ENCODE data around the gene CCDC3. TPM values are rescaled to one million over a fixed set of nuclear protein-coding genes. Genes with fewer than 3 reads are reported as not detected.
"Not testable (repeated sequence)": the region's sequence is repeated elsewhere in the genome, so short reads cannot be mapped to it uniquely, and the experiment has no call there.

CCDC3 gene
- total RNA-seq, 1 donor from 2014 or later: 13.0 TPM

DNA sequence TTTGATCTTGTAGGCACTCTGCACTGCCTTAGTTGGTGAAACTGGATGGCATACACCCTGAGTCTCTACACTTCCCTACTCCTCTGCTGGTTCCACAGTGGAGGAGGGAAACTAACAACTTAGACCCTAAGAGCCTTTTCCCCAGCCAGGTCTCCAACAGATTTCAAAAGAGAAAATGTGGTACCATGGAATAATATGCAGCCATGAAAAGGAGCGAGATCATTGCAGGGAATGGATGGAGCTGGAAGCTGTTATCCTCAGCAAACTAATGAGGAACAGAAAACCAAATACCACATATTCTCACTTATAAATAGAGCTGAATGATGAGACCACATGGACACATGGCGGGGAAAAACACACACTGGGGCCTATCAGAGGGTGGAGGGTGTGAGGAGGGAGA, 36.3 kb upstream of the CCDC3 start:
- Histone ChIP-seq H3K4me1 (ENCODE audit: control insufficient read depth in 3 of 3, insufficient read depth in 3 of 3, low read length in 3 of 3) (no peaks in the 10 kb centered on the region), H3K9ac (ENCODE audit: low read depth in 1 of 3, low read length in 3 of 3) (no peak overlapping the region), H3K4me3 (ENCODE audit: low read length in 3 of 3) (no peak overlapping the region), H3K27me3 (ENCODE audit: control insufficient read depth in 3 of 3, insufficient read depth in 3 of 3, low read length in 3 of 3) (peaks cover 0 to 2% (median 0%) of the 10 kb centered on the region in 3 donors), H3K27ac (ENCODE audit: low read depth, low read length) (no peak overlapping the region), H3K36me3 (ENCODE audit: control insufficient read depth in 3 of 3, insufficient read depth in 3 of 3, low read length in 3 of 3) (no peaks in the 10 kb centered on the region), H3K9me3 (ENCODE audit: control insufficient read depth in 3 of 3, low read length in 3 of 3) (no peaks in the 10 kb centered on the region)

DNA sequence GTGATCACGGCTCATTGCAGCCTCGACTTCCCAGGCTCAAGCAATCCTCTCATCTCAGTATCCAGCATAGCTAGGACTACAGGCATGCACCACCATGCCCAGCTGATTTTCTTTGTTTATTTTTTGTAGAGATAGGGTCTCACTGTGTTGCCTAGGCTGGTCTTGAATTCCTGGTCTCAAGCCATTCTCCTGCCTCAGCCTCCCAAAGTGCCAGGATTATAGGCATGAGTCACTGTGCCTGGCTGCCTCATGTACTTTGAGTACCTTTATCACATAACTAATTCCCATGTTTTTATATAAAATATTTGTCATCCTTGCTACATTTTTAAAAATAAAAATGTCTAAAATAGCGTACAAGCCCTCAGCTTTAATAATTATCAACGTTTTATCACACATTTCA, 35.3 kb upstream of the CCDC3 start:
- H3K4me3 ChIP-seq (ENCODE audit: low read length in 3 of 3): no peak overlapping the region
- H3K36me3 ChIP-seq (ENCODE audit: control insufficient read depth in 3 of 3, insufficient read depth in 3 of 3, low read length in 3 of 3): no peaks in the 10 kb centered on the region

DNA sequence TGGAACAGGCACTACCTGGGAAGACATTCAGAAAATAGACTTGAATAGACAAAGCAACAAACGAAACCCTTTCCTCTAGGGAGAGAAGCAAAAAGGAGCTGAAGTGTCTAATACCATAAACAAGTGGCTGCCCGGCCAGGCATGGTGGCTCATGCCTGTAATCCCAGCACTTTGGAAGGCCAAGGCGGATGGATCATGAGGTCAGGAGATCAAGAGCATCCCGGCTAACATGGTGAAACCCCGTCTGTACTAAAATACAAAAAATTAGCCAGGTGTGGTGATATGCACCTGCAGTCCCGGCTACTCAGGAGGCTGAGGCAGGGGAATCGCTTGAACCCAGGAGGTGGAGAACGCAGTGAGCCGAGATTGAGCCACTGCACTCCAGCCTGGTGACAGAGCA, 34.2 kb upstream of the CCDC3 start:
- H3K9me3 ChIP-seq (ENCODE audit: control insufficient read depth in 3 of 3, low read length in 3 of 3); H3K9ac ChIP-seq (ENCODE audit: low read depth in 1 of 3, low read length in 3 of 3); H3K27me3 ChIP-seq (ENCODE audit: control insufficient read depth in 3 of 3, insufficient read depth in 3 of 3, low read length in 3 of 3); H3K4me3 ChIP-seq (ENCODE audit: low read length in 3 of 3); H3K36me3 ChIP-seq (ENCODE audit: control insufficient read depth in 3 of 3, insufficient read depth in 3 of 3, low read length in 3 of 3); H3K4me1 ChIP-seq (ENCODE audit: control insufficient read depth in 3 of 3, insufficient read depth in 3 of 3, low read length in 3 of 3); H3K27ac ChIP-seq (ENCODE audit: low read depth, low read length): not testable (repeated sequence)

More for the DNA sequence above, 35.3 kb upstream of the CCDC3 start:
- Histone ChIP-seq H3K4me1 (ENCODE audit: control insufficient read depth in 3 of 3, insufficient read depth in 3 of 3, low read length in 3 of 3) (no peaks in the 10 kb centered on the region), H3K27me3 (ENCODE audit: control insufficient read depth in 3 of 3, insufficient read depth in 3 of 3, low read length in 3 of 3) (peaks cover 0 to 2% (median 0%) of the 10 kb centered on the region in 3 donors), H3K9ac (ENCODE audit: low read depth in 1 of 3, low read length in 3 of 3) (no peak overlapping the region), H3K27ac (ENCODE audit: low read depth, low read length) (no peak overlapping the region), H3K9me3 (ENCODE audit: control insufficient read depth in 3 of 3, low read length in 3 of 3) (no peaks in the 10 kb centered on the region)

DNA sequence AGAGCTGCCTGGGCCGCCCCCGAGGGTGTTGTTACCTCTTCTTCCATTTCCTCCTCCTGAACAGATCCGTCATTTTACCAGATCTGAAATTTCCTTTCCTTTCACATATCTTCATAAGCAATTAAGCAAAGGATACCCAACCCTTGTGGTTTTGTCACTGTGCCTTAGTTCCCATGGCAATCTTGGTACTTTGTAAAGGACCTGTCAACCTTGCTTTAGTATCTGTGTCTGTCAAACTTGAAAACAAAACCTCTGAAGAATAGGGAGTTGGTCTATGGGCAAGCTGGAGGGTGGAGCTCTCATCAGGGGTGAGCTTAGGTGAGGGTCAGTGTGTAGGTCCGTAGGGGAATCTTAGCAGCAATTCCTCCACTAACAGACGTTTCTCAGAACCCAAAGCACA, 25.4 kb upstream of the CCDC3 start:
- Histone ChIP-seq H3K9me3 (ENCODE audit: control insufficient read depth in 3 of 3, low read length in 3 of 3) (peaks cover 0 to 7% (median 0%) of the 10 kb centered on the region in 3 donors), H3K27me3 (ENCODE audit: control insufficient read depth in 3 of 3, insufficient read depth in 3 of 3, low read length in 3 of 3) (no peaks in the 10 kb centered on the region), H3K9ac (ENCODE audit: low read depth in 1 of 3, low read length in 3 of 3) (no peak overlapping the region), H3K27ac (ENCODE audit: low read depth, low read length) (no peak overlapping the region), H3K36me3 (ENCODE audit: control insufficient read depth in 3 of 3, insufficient read depth in 3 of 3, low read length in 3 of 3) (no peaks in the 10 kb centered on the region), H3K4me3 (ENCODE audit: low read length in 3 of 3) (no peak overlapping the region), H3K4me1 (ENCODE audit: control insufficient read depth in 3 of 3, insufficient read depth in 3 of 3, low read length in 3 of 3) (no peaks in the 10 kb centered on the region)

DNA sequence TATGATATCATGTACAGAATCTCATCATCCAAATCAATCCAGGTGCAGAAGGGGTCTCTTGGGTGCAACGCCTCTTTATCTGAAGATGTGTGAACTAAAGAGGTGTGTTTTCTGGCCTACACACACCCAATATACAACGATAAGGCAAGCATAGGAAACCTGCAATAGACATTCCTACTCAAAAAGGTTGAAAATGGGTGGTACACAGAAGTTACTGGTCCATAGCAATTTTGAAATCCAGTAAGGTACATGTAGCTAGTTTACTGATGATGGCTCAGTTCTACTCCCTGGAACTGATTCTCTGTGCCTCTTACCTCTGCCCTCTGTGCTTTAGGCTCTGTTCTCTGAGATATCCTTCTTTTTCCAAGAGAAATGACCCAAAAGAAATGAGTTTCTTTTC, 22.2 kb upstream of the CCDC3 start:
- H3K36me3 ChIP-seq (ENCODE audit: control insufficient read depth in 3 of 3, insufficient read depth in 3 of 3, low read length in 3 of 3): no peaks in the 10 kb centered on the region
- no peaks in the 10 kb centered on the region for H3K27me3 ChIP-seq (ENCODE audit: control insufficient read depth in 3 of 3, insufficient read depth in 3 of 3, low read length in 3 of 3)
- H3K27ac ChIP-seq (ENCODE audit: low read depth, low read length): no peak overlapping the region
- H3K4me1 ChIP-seq (ENCODE audit: control insufficient read depth in 3 of 3, insufficient read depth in 3 of 3, low read length in 3 of 3): no peaks in the 10 kb centered on the region
- no peak overlapping the region for H3K4me3 ChIP-seq (ENCODE audit: low read length in 3 of 3)
- no peak overlapping the region for H3K9ac ChIP-seq (ENCODE audit: low read depth in 1 of 3, low read length in 3 of 3)
- peaks cover 0 to 7% (median 0%) of the 10 kb centered on the region in 3 donors for H3K9me3 ChIP-seq (ENCODE audit: control insufficient read depth in 3 of 3, low read length in 3 of 3)

DNA sequence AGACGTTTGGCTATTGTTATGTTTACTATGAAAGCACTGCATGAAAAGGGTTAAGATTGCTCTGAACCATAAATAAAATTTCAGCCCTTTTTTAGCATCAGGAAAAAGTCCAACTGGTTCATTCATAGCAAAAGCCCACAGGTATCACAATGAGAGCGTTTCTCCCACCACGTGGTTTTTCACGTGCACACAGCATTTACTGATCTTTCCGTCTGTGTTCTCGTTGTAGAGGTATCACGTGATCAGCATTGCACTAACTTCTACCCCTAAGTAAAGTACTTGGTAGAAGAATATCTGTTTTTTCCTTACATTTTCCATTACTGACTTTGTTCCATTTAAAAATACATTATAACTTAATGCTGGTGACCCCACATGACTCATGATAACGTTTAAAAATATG, 17.8 kb upstream of the CCDC3 start:
- no peaks in the 10 kb centered on the region for H3K4me1 ChIP-seq (ENCODE audit: control insufficient read depth in 3 of 3, insufficient read depth in 3 of 3, low read length in 3 of 3)
- no peaks in the 10 kb centered on the region for H3K36me3 ChIP-seq (ENCODE audit: control insufficient read depth in 3 of 3, insufficient read depth in 3 of 3, low read length in 3 of 3)
- H3K27me3 ChIP-seq (ENCODE audit: control insufficient read depth in 3 of 3, insufficient read depth in 3 of 3, low read length in 3 of 3): no peaks in the 10 kb centered on the region
- no peak overlapping the region for H3K4me3 ChIP-seq (ENCODE audit: low read length in 3 of 3)
- H3K9ac ChIP-seq (ENCODE audit: low read depth in 1 of 3, low read length in 3 of 3): no peak overlapping the region
- peaks cover 0 to 7% (median 0%) of the 10 kb centered on the region in 3 donors for H3K9me3 ChIP-seq (ENCODE audit: control insufficient read depth in 3 of 3, low read length in 3 of 3)
- no peak overlapping the region for H3K27ac ChIP-seq (ENCODE audit: low read depth, low read length)

DNA sequence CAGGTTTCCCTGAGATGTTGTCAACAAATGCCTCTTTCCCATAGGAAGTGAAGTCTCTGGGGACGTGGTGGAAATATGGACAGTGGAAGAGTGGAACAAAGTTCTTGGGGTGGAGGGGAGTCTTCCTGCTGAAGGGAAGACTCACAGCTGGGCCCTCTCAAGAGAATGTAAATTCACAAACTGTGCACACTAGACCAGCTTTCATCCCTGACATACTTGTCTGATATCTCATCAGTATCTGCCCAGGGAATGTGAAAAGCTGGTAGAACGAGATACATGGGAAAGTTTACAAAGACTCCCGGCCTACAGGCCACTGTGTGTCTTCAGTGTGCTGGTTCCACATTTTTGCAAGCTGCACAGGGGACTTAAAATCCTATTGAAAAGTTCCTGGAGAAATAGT, 16.7 kb upstream of the CCDC3 start:
- H3K27me3 ChIP-seq (ENCODE audit: control insufficient read depth in 3 of 3, insufficient read depth in 3 of 3, low read length in 3 of 3): no peaks in the 10 kb centered on the region

DNA sequence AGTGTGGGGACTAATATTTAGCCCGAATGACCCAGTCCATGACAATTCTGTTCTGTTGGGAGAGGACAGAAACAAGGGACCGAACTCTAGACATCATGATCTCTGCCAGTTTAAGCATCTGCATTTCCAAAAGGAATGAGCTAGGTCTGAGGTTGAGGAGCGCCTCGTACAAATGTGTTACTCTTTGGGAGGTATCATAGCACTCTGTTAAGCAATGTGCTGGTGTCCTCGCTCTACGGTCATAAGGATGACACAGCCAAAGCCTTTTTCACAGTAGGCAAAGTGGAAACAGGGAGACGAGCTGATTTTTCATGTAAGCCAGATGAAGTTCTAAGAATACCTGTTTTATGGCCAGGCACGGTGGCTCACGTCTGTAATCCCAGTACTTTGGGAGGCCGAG, 15.4 kb upstream of the CCDC3 start:
- H3K4me1 ChIP-seq (ENCODE audit: control insufficient read depth in 3 of 3, insufficient read depth in 3 of 3, low read length in 3 of 3): no peaks in the 10 kb centered on the region
- H3K27ac ChIP-seq (ENCODE audit: low read depth, low read length): no peak overlapping the region
- H3K36me3 ChIP-seq (ENCODE audit: control insufficient read depth in 3 of 3, insufficient read depth in 3 of 3, low read length in 3 of 3): no peaks in the 10 kb centered on the region
- H3K27me3 ChIP-seq (ENCODE audit: control insufficient read depth in 3 of 3, insufficient read depth in 3 of 3, low read length in 3 of 3): no peaks in the 10 kb centered on the region
- no peaks in the 10 kb centered on the region for H3K9me3 ChIP-seq (ENCODE audit: control insufficient read depth in 3 of 3, low read length in 3 of 3)
- H3K4me3 ChIP-seq (ENCODE audit: low read length in 3 of 3): no peak overlapping the region
- H3K9ac ChIP-seq (ENCODE audit: low read depth in 1 of 3, low read length in 3 of 3): no peak overlapping the region

More for the DNA sequence above, 16.7 kb upstream of the CCDC3 start:
- H3K4me1 ChIP-seq (ENCODE audit: control insufficient read depth in 3 of 3, insufficient read depth in 3 of 3, low read length in 3 of 3): no peaks in the 10 kb centered on the region
- no peak overlapping the region for H3K9ac ChIP-seq (ENCODE audit: low read depth in 1 of 3, low read length in 3 of 3)
- peaks cover 0 to 1% (median 0%) of the 10 kb centered on the region in 3 donors for H3K9me3 ChIP-seq (ENCODE audit: control insufficient read depth in 3 of 3, low read length in 3 of 3)
- H3K36me3 ChIP-seq (ENCODE audit: control insufficient read depth in 3 of 3, insufficient read depth in 3 of 3, low read length in 3 of 3): no peaks in the 10 kb centered on the region
- H3K27ac ChIP-seq (ENCODE audit: low read depth, low read length): no peak overlapping the region
- no peak overlapping the region for H3K4me3 ChIP-seq (ENCODE audit: low read length in 3 of 3)

DNA sequence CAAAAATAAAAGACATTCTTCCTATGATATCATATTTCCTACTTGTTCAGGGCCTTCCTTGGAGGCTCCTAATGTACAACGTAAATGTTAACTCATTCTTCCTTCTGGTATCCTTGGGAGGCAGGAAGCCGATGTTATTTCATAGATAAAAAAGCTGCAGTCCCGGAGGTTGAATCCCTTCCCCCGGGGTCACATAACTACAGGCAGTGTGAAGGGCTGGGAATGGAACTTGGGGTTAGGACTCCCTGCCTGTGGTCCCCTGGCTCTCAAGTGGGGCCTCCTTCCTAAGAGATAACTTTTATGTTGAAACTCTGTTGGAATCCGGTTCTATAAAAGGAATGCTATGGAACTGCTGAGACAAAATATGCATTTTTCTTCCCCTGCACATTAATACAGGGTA, 14.9 kb upstream of the CCDC3 start:
- Histone ChIP-seq H3K4me3 (ENCODE audit: low read length in 3 of 3) (no peak overlapping the region), H3K36me3 (ENCODE audit: control insufficient read depth in 3 of 3, insufficient read depth in 3 of 3, low read length in 3 of 3) (no peaks in the 10 kb centered on the region), H3K27me3 (ENCODE audit: control insufficient read depth in 3 of 3, insufficient read depth in 3 of 3, low read length in 3 of 3) (no peaks in the 10 kb centered on the region), H3K9me3 (ENCODE audit: control insufficient read depth in 3 of 3, low read length in 3 of 3) (no peaks in the 10 kb centered on the region), H3K9ac (ENCODE audit: low read depth in 1 of 3, low read length in 3 of 3) (no peak overlapping the region), H3K4me1 (ENCODE audit: control insufficient read depth in 3 of 3, insufficient read depth in 3 of 3, low read length in 3 of 3) (no peaks in the 10 kb centered on the region), H3K27ac (ENCODE audit: low read depth, low read length) (no peak overlapping the region)

DNA sequence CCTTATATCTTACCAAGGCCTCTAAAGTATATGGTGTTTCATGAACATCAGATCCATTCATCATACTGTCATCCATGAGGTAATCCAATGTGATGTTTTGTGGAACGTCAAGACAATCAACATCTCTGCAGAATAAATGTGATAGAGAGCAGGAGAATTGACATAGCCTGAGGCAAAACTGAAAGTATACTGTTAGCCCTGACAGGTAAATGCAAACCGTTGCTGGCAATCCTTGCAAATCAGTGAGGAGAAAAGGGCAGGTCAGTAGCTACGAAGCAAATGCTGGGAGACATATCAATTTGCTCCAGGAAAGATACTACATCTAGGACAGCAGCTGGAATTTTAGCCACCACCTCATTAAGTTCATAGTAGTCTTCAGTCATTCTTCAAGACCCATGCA, 4.5 kb upstream of the CCDC3 start:
- H3K27ac ChIP-seq (ENCODE audit: low read depth, low read length): no peak overlapping the region

DNA sequence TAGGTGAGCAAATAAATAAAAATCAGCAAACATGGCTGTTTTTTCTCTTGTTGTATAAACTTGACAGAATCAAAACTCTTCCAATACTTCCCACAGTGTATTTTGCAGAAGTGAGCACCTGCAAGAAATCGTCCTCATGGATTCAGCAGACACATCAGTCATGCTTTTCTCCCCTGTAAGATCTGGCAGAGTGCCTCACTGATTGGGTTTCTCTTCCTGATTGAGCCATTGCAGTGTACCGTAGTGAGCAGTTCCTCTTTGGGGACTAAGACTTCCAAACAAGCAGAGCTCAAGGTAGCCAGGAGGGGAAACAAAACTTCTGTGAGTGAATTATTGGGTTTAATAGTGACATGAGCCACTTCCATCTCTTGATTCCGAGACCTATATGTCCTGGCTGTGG, 2.2 kb upstream of the CCDC3 start:
- Histone ChIP-seq H3K27ac (ENCODE audit: low read depth, low read length) (no peak overlapping the region), H3K9me3 (ENCODE audit: control insufficient read depth in 3 of 3, low read length in 3 of 3) (no peaks in the 10 kb centered on the region), H3K4me1 (ENCODE audit: control insufficient read depth in 3 of 3, insufficient read depth in 3 of 3, low read length in 3 of 3) (peaks cover 0 to 8% (median 0%) of the 10 kb centered on the region in 3 donors), H3K4me3 (ENCODE audit: low read length in 3 of 3) (no peak overlapping the region), H3K36me3 (ENCODE audit: control insufficient read depth in 3 of 3, insufficient read depth in 3 of 3, low read length in 3 of 3) (no peaks in the 10 kb centered on the region), H3K27me3 (ENCODE audit: control insufficient read depth in 3 of 3, insufficient read depth in 3 of 3, low read length in 3 of 3) (peaks cover 0 to 11% (median 8%) of the 10 kb centered on the region in 3 donors), H3K9ac (ENCODE audit: low read depth in 1 of 3, low read length in 3 of 3) (no peak overlapping the region)

More for the DNA sequence above, 4.5 kb upstream of the CCDC3 start:
- H3K9ac ChIP-seq (ENCODE audit: low read depth in 1 of 3, low read length in 3 of 3): no peak overlapping the region
- H3K9me3 ChIP-seq (ENCODE audit: control insufficient read depth in 3 of 3, low read length in 3 of 3): no peaks in the 10 kb centered on the region
- H3K27me3 ChIP-seq (ENCODE audit: control insufficient read depth in 3 of 3, insufficient read depth in 3 of 3, low read length in 3 of 3): peaks cover 0 to 4% (median 1%) of the 10 kb centered on the region in 3 donors
- peaks cover 0 to 6% (median 0%) of the 10 kb centered on the region in 3 donors for H3K4me1 ChIP-seq (ENCODE audit: control insufficient read depth in 3 of 3, insufficient read depth in 3 of 3, low read length in 3 of 3)
- H3K4me3 ChIP-seq (ENCODE audit: low read length in 3 of 3): no peak overlapping the region
- no peaks in the 10 kb centered on the region for H3K36me3 ChIP-seq (ENCODE audit: control insufficient read depth in 3 of 3, insufficient read depth in 3 of 3, low read length in 3 of 3)

Data from skeletal muscle tissue (tissue), 4 donors.